ENCODE measurements around the gene TMCO4.

The TMCO4 gene

DNA sequence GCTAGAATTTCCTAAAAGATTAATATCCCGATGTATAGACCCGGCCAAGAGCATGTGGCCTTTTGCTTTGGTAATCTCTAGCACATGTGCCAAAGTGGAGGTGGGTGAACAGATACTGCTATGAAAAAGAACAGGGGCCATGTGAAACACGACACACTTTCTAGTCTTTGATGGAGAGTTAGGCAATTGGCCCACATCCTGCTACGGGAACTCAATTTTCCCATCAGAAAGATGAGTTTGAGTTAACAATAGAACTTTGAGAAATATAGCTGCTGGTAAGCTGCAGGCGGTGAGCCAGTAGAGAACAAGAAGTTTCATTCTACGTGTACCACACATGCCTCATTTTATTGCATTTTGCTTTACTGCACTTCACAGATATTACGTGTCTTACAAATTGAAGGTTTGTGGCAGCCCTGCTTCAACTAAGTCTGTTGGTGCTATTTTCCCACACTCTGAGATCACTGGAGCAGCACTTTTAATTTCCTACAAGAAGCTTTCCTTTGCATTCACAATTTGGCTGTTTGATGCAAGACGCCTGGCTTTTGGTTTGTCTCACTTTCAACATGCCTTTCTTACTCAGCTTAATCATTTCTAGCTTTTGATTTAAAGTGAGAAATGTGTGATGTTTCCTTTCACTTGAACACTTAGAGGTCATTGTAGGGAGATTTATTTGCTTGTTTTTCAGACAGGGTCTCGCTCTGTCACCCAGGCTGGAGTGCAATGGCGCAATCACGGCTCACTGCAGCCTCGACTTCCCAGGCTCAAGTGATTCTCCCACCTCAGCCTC lies 88.7 kb downstream of the TMCO4 start:
- TF ChIP-seq, protein P1, sequence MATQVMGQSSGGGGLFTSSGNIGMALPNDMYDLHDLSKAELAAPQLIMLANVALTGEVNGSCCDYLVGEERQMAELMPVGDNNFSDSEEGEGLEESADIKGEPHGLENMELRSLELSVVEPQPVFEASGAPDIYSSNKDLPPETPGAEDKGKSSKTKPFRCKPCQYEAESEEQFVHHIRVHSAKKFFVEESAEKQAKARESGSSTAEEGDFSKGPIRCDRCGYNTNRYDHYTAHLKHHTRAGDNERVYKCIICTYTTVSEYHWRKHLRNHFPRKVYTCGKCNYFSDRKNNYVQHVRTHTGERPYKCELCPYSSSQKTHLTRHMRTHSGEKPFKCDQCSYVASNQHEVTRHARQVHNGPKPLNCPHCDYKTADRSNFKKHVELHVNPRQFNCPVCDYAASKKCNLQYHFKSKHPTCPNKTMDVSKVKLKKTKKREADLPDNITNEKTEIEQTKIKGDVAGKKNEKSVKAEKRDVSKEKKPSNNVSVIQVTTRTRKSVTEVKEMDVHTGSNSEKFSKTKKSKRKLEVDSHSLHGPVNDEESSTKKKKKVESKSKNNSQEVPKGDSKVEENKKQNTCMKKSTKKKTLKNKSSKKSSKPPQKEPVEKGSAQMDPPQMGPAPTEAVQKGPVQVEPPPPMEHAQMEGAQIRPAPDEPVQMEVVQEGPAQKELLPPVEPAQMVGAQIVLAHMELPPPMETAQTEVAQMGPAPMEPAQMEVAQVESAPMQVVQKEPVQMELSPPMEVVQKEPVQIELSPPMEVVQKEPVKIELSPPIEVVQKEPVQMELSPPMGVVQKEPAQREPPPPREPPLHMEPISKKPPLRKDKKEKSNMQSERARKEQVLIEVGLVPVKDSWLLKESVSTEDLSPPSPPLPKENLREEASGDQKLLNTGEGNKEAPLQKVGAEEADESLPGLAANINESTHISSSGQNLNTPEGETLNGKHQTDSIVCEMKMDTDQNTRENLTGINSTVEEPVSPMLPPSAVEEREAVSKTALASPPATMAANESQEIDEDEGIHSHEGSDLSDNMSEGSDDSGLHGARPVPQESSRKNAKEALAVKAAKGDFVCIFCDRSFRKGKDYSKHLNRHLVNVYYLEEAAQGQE (IDR thresholded peaks at IDR 0.05; ENCODE audit: insufficient read depth in 1 of 2, low read depth in 2 of 2, low read length in 2 of 2), result no peak
- TF ChIP-seq SIN3A (IDR thresholded peaks at IDR 0.05; ENCODE audit: borderline replicate concordance, insufficient read depth, low read length), result no peak
- no peak for TF ChIP-seq FOXP2 (optimal IDR thresholded peaks at IDR 0.05; ENCODE audit: borderline replicate concordance, extremely low read depth, extremely low read length, insufficient read depth)
- TF ChIP-seq TAF1 (IDR thresholded peaks at IDR 0.05; ENCODE audit: borderline replicate concordance, insufficient read depth, low read length), result no peak
- no peak for TF ChIP-seq POLR2AphosphoS5 (IDR thresholded peaks at IDR 0.05; ENCODE audit: low read depth, low read length)

DNA sequence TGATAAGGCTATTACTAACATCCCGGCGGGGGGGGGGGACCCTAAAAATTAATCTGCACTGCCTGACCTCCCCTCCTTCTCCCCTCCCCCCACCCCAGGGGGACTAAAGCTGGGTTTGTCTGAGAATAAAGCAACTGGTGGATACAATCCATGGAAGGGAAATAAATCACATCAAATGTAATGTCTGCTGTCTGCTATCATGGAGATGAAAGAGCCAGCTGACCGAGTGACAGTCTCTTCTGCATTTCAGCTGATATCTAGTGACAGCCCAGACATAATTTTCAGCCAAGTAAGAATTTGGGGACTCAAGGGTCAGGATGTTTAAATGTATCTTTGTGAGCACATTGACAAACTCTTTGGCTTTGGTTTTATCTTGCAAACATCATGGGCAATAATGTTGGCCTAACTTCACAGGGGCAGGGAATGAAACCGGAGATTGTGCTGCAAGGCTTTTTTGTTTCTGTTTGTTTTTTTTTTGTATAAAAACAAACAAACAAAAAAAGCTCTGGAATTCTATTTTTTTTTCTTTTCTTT lies 90.4 kb downstream of the TMCO4 start:
- TF ChIP-seq FOXP2 (optimal IDR thresholded peaks at IDR 0.05; ENCODE audit: borderline replicate concordance, extremely low read depth, extremely low read length, insufficient read depth), result no peak
- no peak for TF ChIP-seq POLR2AphosphoS5 (IDR thresholded peaks at IDR 0.05; ENCODE audit: low read depth, low read length)

DNA sequence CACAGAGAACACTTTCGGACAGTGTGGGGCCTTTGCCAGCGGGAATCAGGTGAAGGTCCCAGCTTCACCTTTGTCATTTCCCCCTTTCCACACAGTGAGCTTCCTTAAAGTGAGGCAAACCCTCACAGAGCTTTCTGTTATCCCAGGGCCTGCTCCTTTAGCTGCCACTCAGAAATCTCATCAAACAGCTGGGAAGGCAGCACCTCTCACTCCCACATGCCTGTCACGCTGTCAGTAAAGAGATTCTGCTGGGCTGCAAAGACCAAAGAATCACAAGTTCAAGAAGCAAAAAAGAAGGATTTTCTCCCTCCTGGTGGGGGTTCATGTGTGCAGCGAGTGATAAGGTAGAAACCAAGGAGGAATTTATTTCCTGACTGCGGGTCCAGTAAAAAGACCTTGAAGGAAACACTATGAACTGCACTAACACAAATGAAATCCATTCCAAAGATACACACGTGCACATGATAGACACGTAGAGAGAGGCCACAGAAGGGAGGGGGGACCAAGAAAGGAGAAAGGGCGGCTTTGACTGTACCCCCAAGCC lies 91.1 kb downstream of the TMCO4 start:
- TF ChIP-seq FOXP2 (optimal IDR thresholded peaks at IDR 0.05; ENCODE audit: borderline replicate concordance, extremely low read depth, extremely low read length, insufficient read depth), result no peak

DNA sequence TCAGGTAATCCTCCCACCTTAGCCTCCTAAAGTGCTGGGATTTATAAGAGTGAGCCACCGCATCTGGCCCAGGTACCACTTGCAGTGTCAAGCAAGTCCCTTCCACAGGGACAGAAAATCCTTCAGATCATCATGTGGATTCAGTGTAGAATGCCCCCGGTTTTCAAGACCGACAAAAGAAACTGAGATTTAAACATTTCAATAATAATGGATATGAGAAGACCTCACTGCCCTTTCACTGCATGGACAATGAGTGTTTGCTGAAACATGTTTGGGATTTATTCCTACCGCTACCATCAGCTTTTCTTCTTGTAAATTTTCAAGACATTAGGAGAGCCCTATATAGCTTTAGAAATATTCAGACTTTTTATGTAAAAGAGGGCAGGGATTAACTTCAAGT lies 93.6 kb downstream of the TMCO4 start:
- TF ChIP-seq SIN3A (IDR thresholded peaks at IDR 0.05; ENCODE audit: borderline replicate concordance, insufficient read depth, low read length) (no peak), TAF1 (IDR thresholded peaks at IDR 0.05; ENCODE audit: borderline replicate concordance, insufficient read depth, low read length) (no peak), FOXP2 (optimal IDR thresholded peaks at IDR 0.05; ENCODE audit: borderline replicate concordance, extremely low read depth, extremely low read length, insufficient read depth) (no peak), POLR2AphosphoS5 (IDR thresholded peaks at IDR 0.05; ENCODE audit: low read depth, low read length) (no peak)
- TF ChIP-seq, protein P1 (IDR thresholded peaks at IDR 0.05; ENCODE audit: insufficient read depth in 1 of 2, low read depth in 2 of 2, low read length in 2 of 2), result no peak

DNA sequence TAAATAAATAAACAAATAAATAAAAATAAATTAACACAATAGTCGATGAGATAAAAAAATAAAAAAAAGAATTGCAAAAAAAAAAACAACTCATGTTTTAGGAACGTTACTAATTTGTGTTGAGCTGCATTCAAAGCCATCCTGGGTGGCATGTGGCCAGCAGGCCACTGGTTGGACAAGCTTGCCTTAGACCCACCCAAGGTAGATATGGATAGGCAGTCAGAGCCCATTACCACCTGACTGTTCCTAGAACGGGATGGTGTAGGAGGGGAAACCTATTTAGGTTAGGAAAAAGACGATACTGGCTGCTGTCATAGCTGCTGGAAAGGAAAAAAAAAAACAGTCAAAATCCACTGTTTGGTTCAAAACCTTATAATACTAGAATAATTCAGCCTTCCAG lies 94.3 kb downstream of the TMCO4 start:
- TF ChIP-seq, protein P1 (IDR thresholded peaks at IDR 0.05; ENCODE audit: insufficient read depth in 1 of 2, low read depth in 2 of 2, low read length in 2 of 2), result no peak
- TF ChIP-seq TAF1 (IDR thresholded peaks at IDR 0.05; ENCODE audit: borderline replicate concordance, insufficient read depth, low read length), result no peak

DNA sequence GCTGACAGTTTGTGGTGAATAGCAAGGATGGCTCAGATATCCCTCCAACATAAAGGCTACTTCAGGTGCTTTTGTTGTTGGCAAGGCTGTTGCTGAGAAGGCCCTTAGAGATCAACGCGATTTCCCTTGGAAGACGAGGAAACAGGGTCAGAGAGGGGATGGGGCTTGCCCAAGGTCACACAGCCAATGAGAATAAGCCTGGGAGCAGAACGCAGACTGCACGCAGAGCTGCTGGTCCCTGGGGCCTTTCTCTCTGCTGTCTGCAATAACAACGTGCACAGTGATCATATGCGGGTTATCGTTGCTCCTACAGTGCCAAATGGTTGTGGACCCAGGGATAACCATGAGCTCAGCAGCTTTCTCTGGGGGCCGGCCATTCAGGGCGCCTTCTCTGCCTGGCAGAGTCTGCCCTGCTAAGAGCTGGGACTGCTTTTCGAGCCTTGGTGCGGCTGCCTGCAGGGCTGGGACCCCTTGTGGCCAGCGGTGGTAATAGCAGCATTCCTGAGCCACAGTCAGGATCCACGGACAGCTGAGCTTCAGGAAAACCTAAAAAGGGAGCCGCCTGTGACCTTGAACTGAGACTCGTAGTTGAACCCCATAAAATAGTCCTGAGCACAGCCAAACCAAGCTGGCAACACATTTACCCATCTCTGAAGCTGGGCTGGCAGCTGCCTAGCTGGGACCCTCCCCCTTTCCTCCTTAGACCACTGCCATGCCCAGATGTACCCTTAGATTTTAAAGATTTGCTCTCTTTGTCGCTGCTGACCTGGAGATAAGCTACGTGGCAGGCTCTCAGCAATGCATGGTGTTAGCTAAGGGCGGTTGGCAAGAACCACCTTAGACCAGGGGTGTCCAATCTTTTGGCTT lies 95.2 kb downstream of the TMCO4 start:
- TF ChIP-seq SIN3A (IDR thresholded peaks at IDR 0.05; ENCODE audit: borderline replicate concordance, insufficient read depth, low read length), result no peak
- no peak for TF ChIP-seq TAF1 (IDR thresholded peaks at IDR 0.05; ENCODE audit: borderline replicate concordance, insufficient read depth, low read length)
- no peak for TF ChIP-seq POLR2AphosphoS5 (IDR thresholded peaks at IDR 0.05; ENCODE audit: low read depth, low read length)
- TF ChIP-seq, protein P1 (IDR thresholded peaks at IDR 0.05; ENCODE audit: insufficient read depth in 1 of 2, low read depth in 2 of 2, low read length in 2 of 2), result no peak
- no peak for TF ChIP-seq FOXP2 (optimal IDR thresholded peaks at IDR 0.05; ENCODE audit: borderline replicate concordance, extremely low read depth, extremely low read length, insufficient read depth)

All from PFSK-1 (cell line).